ENCODE data around the gene OR1F1.

Gene OR1F1

GRCh38 chr16:3161235-3162018 is 26.6 kb upstream of the OR1F1 start:
- DNase-seq (ENCODE audit: low spot score): no peak
- Histone ChIP-seq H3K4ac (ENCODE audit: low read length) (no peak overlapping the region), H2BK5ac (ENCODE audit: low read length) (no peak overlapping the region), H3K23ac (ENCODE audit: low read depth, low read length, poor library complexity) (no peak overlapping the region), H3K79me1 (ENCODE audit: low read depth, low read length) (no peaks in the 10 kb centered on the region), H3K14ac (ENCODE audit: low read length) (no peak overlapping the region), H3K36me3 (replicated peaks in 1 of 2; ENCODE audit: control insufficient read depth in 2 of 2, insufficient read depth in 2 of 2, low read length in 2 of 2) (no peaks in the 10 kb centered on the region), H4K8ac (ENCODE audit: low read depth, low read length) (no peak overlapping the region), H2BK15ac (ENCODE audit: low read length) (no peak overlapping the region), H3K18ac (ENCODE audit: low read length) (no peak overlapping the region), H3K27ac (replicated peaks; ENCODE audit: low read length) (no peak overlapping the region), H3K4me2 (ENCODE audit: insufficient read depth, low read length, poor library complexity, severe bottlenecking) (no peak overlapping the region), H3K27me3 (ENCODE audit: control insufficient read depth in 3 of 3, insufficient read depth in 3 of 3, low read depth in 1 of 3, low read length in 3 of 3) (peaks cover 2 to 12% (median 3%) of the 10 kb centered on the region in 3 experiments), H2BK120ac (ENCODE audit: low read depth, low read length) (no peak overlapping the region), H3K4me1 (ENCODE audit: control insufficient read depth in 2 of 2, insufficient read depth in 1 of 2, low read depth in 1 of 2, low read length in 2 of 2) (peaks cover 5 to 8% of the 10 kb centered on the region in 2 donors), H2AK5ac (ENCODE audit: low read depth, low read length) (no peak overlapping the region), H2BK12ac (ENCODE audit: low read length) (no peak overlapping the region), H4K91ac (ENCODE audit: low read depth, low read length, poor library complexity) (no peak overlapping the region), H2AFZ (ENCODE audit: low read length) (no peak overlapping the region), H3K9me3 (replicated peaks in 1 of 2; ENCODE audit: control insufficient read depth in 2 of 2, insufficient read depth in 1 of 2, low read depth in 1 of 2, low read length in 2 of 2) (peaks cover 0 to 4% of the 10 kb centered on the region in 2 donors), H3K4me3 (ENCODE audit: low read length in 2 of 2) (no peak overlapping the region), H3K9ac (ENCODE audit: low read depth, low read length, poor library complexity) (no peak overlapping the region)
- no CpG with 5 or more reads among the region's 36 CpGs for WGBS, 2 donors (ENCODE audit: extremely low coverage in 2 of 2, insufficient read length in 2 of 2, insufficient replicate concordance in 1 of 2)

GRCh38 chr16:3164121-3164991 is 23.6 kb upstream of the OR1F1 start:
- no peak overlapping the region for H3K18ac ChIP-seq (ENCODE audit: low read length)
- no peak for DNase-seq (ENCODE audit: low spot score)
- no peaks in the 10 kb centered on the region for H3K4me1 ChIP-seq (ENCODE audit: control insufficient read depth in 2 of 2, insufficient read depth in 1 of 2, low read depth in 1 of 2, low read length in 2 of 2)
- peaks cover 0 to 4% of the 10 kb centered on the region in 2 donors for H3K9me3 ChIP-seq (replicated peaks in 1 of 2; ENCODE audit: control insufficient read depth in 2 of 2, insufficient read depth in 1 of 2, low read depth in 1 of 2, low read length in 2 of 2)
- H3K4ac ChIP-seq (ENCODE audit: low read length): no peak overlapping the region
- peaks cover 0 to 28% (median 13%) of the 10 kb centered on the region in 3 experiments for H3K27me3 ChIP-seq (ENCODE audit: control insufficient read depth in 3 of 3, insufficient read depth in 3 of 3, low read depth in 1 of 3, low read length in 3 of 3)
- H3K27ac ChIP-seq (replicated peaks; ENCODE audit: low read length): no peak overlapping the region
- peak overlapping the region; percentile 67 for H2AFZ ChIP-seq (ENCODE audit: low read length)
- no peaks in the 10 kb centered on the region for H3K36me3 ChIP-seq (replicated peaks in 1 of 2; ENCODE audit: control insufficient read depth in 2 of 2, insufficient read depth in 2 of 2, low read length in 2 of 2)
- H3K9ac ChIP-seq (ENCODE audit: low read depth, low read length, poor library complexity): no peak overlapping the region
- no peak overlapping the region for H3K4me2 ChIP-seq (ENCODE audit: insufficient read depth, low read length, poor library complexity, severe bottlenecking)
- WGBS, 2 donors (ENCODE audit: extremely low coverage in 2 of 2, insufficient read length in 2 of 2, insufficient replicate concordance in 1 of 2): no CpG with 5 or more reads among the region's 37 CpGs
- no peak overlapping the region for H4K91ac ChIP-seq (ENCODE audit: low read depth, low read length, poor library complexity)
- no peak overlapping the region for H3K14ac ChIP-seq (ENCODE audit: low read length)
- no peak overlapping the region for H2AK5ac ChIP-seq (ENCODE audit: low read depth, low read length)
- no peak overlapping the region for H2BK120ac ChIP-seq (ENCODE audit: low read depth, low read length)
- no peak overlapping the region for H2BK12ac ChIP-seq (ENCODE audit: low read length)
- no peak overlapping the region for H3K23ac ChIP-seq (ENCODE audit: low read depth, low read length, poor library complexity)
- no peak overlapping the region for H2BK15ac ChIP-seq (ENCODE audit: low read length)
- no peak overlapping the region for H3K4me3 ChIP-seq (ENCODE audit: low read length in 2 of 2)
- H4K8ac ChIP-seq (ENCODE audit: low read depth, low read length): no peak overlapping the region
- H3K79me1 ChIP-seq (ENCODE audit: low read depth, low read length): no peaks in the 10 kb centered on the region
- no peak overlapping the region for H2BK5ac ChIP-seq (ENCODE audit: low read length)

- H2BK120ac ChIP-seq (ENCODE audit: low read depth, low read length): no peak overlapping the region
- H3K4me2 ChIP-seq (ENCODE audit: insufficient read depth, low read length, poor library complexity, severe bottlenecking): no peak overlapping the region
- no peak overlapping the region for H3K4ac ChIP-seq (ENCODE audit: low read length)
- no peak overlapping the region for H4K91ac ChIP-seq (ENCODE audit: low read depth, low read length, poor library complexity)
- H3K9me3 ChIP-seq (replicated peaks in 1 of 2; ENCODE audit: control insufficient read depth in 2 of 2, insufficient read depth in 1 of 2, low read depth in 1 of 2, low read length in 2 of 2): peaks cover 0 to 2% of the 10 kb centered on the region in 2 donors
- no peak overlapping the region for H4K8ac ChIP-seq (ENCODE audit: low read depth, low read length)
- H3K4me3 ChIP-seq (ENCODE audit: low read length in 2 of 2): no peak overlapping the region
- H2BK12ac ChIP-seq (ENCODE audit: low read length): no peak overlapping the region
- H2AFZ ChIP-seq (ENCODE audit: low read length): peak overlapping the region; percentile 87
- no CpG with 5 or more reads among the region's 12 CpGs for WGBS, 2 donors (ENCODE audit: extremely low coverage in 2 of 2, insufficient read length in 2 of 2, insufficient replicate concordance in 1 of 2)
- H2AK5ac ChIP-seq (ENCODE audit: low read depth, low read length): no peak overlapping the region
- no peak overlapping the region for H3K27ac ChIP-seq (replicated peaks; ENCODE audit: low read length)
- no peak overlapping the region for H2BK15ac ChIP-seq (ENCODE audit: low read length)
- no peaks in the 10 kb centered on the region for H3K36me3 ChIP-seq (replicated peaks in 1 of 2; ENCODE audit: control insufficient read depth in 2 of 2, insufficient read depth in 2 of 2, low read length in 2 of 2)
- H3K27me3 ChIP-seq (ENCODE audit: control insufficient read depth in 3 of 3, insufficient read depth in 3 of 3, low read depth in 1 of 3, low read length in 3 of 3): peaks cover 1 to 37% (median 22%) of the 10 kb centered on the region in 3 experiments
- H2BK5ac ChIP-seq (ENCODE audit: low read length): no peak overlapping the region
- H3K14ac ChIP-seq (ENCODE audit: low read length): no peak overlapping the region
- no peaks in the 10 kb centered on the region for H3K4me1 ChIP-seq (ENCODE audit: control insufficient read depth in 2 of 2, insufficient read depth in 1 of 2, low read depth in 1 of 2, low read length in 2 of 2)
- H3K79me1 ChIP-seq (ENCODE audit: low read depth, low read length): no peaks in the 10 kb centered on the region
- no peak overlapping the region for H3K23ac ChIP-seq (ENCODE audit: low read depth, low read length, poor library complexity)
- H3K18ac ChIP-seq (ENCODE audit: low read length): no peak overlapping the region
- H3K9ac ChIP-seq (ENCODE audit: low read depth, low read length, poor library complexity): no peak overlapping the region
- DNase-seq (ENCODE audit: low spot score): no peak
These were observed 22.7 kb upstream of the OR1F1 start for GRCh38 chr16:3165111-3165822.
